Astrocyte of the spinal cord (primary cell): ENCODE results near the gene LCN15.

Experiments
- DNase-seq: peaks from one replicate; pipeline ENCODE4 v3.0.0; 2011; ENCODE audit warnings: low read depth, low spot score
- H3K4me3 ChIP-seq: 2 replicates; pipeline ENCODE4 v1.5.1; 2011; ENCODE audit warnings: low read depth, mild to moderate bottlenecking, low read length, moderate library complexity
- in situ Hi-C: cut with HindIII; loops from 2 replicates; pipeline ENCODE4 v1.10.0; 2017; ENCODE audit warnings: low sequenced_read_pairs
- TF ChIP-seq, protein P1 (sequence below): IDR thresholded peaks from 2 replicates; pipeline ENCODE4 v1.5.1; 2012; ENCODE audit warnings: low read depth, mild to moderate bottlenecking, low read length, inconsistent platforms

LCN15 gene

DNA sequence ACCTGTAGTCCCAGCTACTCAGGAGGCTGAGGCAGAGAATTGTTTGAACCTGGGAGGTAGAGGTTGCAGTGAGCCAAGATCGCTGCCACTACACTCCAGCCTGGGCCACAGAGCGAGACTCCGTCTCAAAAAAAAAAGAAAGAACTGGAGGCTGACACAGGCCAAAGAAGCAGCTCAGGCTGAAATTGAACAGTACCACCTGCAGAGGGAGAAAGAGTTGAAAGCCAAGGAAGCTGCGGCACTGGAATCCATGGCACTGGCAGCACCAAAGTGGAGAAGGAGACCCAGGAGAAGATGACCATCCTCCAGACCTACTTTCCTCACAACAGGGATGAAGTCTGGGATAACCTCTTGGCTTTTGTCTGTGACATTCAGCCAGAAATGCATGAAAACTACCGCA lies 15.5 kb upstream of the LCN15 start:
- DNase-seq, result no peak
- TF ChIP-seq, protein P1, sequence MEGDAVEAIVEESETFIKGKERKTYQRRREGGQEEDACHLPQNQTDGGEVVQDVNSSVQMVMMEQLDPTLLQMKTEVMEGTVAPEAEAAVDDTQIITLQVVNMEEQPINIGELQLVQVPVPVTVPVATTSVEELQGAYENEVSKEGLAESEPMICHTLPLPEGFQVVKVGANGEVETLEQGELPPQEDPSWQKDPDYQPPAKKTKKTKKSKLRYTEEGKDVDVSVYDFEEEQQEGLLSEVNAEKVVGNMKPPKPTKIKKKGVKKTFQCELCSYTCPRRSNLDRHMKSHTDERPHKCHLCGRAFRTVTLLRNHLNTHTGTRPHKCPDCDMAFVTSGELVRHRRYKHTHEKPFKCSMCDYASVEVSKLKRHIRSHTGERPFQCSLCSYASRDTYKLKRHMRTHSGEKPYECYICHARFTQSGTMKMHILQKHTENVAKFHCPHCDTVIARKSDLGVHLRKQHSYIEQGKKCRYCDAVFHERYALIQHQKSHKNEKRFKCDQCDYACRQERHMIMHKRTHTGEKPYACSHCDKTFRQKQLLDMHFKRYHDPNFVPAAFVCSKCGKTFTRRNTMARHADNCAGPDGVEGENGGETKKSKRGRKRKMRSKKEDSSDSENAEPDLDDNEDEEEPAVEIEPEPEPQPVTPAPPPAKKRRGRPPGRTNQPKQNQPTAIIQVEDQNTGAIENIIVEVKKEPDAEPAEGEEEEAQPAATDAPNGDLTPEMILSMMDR, result peak; percentile 10
- in situ Hi-C loops, result no loop called here
- no peak overlapping the region for H3K4me3 ChIP-seq

- TF ChIP-seq, protein P1, result no peak
- DNase-seq, result no peak
- in situ Hi-C loops, result no loop called here
- no peak overlapping the region for H3K4me3 ChIP-seq
These were observed 13.0 kb upstream of the LCN15 start for GRCh38 chr9:136777359-136777758.

DNA sequence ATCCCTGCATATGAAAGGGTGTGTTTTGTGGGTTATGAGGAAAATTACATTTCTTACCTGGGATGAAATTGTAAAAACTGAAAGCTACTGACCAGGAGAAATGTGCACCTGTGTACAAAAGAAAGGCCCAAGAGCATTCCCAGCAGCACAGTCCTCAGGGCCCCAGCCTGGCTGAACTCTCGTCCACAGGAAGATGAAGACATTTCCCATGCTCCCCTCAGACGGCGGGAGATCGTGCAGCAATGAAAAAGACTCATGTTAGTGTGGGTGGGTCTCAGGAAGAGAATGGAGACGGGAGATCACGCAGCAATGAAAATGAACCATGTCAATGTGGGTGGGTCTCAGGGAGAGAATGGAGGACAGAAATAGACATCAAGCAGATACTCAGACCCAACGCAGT lies 12.6 kb upstream of the LCN15 start:
- TF ChIP-seq, protein P1, result no peak

DNA sequence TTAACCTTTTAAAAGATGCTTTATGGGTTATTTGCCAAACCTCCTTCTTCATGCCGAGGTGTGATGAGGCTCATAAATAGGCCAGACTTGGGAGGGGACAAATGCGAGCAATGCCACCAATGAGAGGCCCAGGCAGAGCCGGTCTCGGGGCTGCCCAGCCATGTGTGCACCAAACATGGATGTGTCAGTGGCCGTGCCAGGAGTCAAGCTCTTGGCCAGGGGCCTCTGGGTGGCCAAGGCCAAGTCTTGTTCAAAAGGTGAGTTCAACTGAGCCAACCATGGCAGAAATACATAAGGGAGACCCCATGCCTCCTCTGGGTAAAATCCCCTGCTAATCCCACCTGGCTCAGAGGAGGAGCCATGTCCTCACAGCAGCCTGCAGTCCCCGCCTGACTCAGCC lies 10.9 kb upstream of the LCN15 start:
- TF ChIP-seq, protein P1, result no peak
- no peak for DNase-seq
- no peak overlapping the region for H3K4me3 ChIP-seq
- in situ Hi-C loops, result no loop called here

More for the DNA sequence above, 12.6 kb upstream of the LCN15 start:
- no peak for DNase-seq
- no peak overlapping the region for H3K4me3 ChIP-seq
- in situ Hi-C loops, result no loop called here

GRCh38 chr9:136774416-136775045 lies 10.2 kb upstream of the LCN15 start:
- H3K4me3 ChIP-seq, result no peak overlapping the region
- no peak for DNase-seq
- TF ChIP-seq, protein P1, result no peak
- in situ Hi-C loops, result no loop called here

DNA sequence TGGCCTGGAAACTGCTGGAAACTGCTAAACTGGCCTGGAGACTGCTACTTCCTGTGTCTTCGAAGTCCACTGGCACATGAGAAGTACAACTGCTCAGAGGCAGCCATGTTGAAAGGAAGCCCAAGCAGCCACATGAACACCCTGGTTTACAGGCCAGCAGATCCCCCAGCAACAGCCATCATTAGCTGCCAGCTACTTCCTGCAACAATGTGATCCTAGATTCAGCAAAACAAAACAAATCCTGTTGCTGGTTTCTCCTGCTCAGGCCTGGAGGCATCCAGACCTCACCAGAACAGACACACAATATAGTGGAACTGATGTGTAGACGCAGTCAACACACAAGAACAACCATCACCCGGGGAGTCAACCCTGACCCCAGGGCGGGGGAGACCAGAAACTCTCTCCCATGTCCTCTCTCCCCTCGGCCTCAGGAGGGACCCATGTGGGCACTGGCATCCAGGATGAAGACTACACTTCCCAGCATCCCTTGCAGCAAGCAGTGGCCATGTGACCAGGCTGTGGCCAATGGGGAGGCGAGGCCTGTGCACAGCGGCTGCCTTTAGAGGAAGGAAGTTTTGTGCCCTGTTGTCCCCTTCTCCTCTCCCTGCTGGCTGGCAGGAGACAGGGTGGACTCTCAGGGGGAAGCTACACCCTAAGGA lies 9.2 kb upstream of the LCN15 start:
- in situ Hi-C loops, result no loop called here

More for the DNA sequence above, 9.2 kb upstream of the LCN15 start:
- no peak for DNase-seq
- TF ChIP-seq, protein P1, result no peak
- no peak overlapping the region for H3K4me3 ChIP-seq
